Bronchial epithelial cell (primary cell): ENCODE measurements around the gene TENT4B. TPM values are rescaled to one million over a fixed set of nuclear protein-coding genes. Genes with fewer than 3 reads are reported as not detected.

Source experiments
- DNase-seq: peaks from one replicate; pipeline ENCODE4 v3.0.0-alpha.2; 2010; ENCODE audit warnings: low read depth
- FAIRE-seq: peaks from 2 replicates; lab custom pipeline; 2011; peaks lifted over from hg19 to GRCh38; lab: Jason Lieb, UNC
- H3K27me3 ChIP-seq: 2 replicates; pipeline ENCODE4 v1.5.1; 2011; ENCODE audit warnings: low read length; ENCODE audit not compliant: control insufficient read depth, insufficient read depth
- H3K36me3 ChIP-seq: 2 replicates; pipeline ENCODE4 v1.5.1; 2011; ENCODE audit warnings: low read length; ENCODE audit not compliant: control insufficient read depth, insufficient read depth
- H3K4me3 ChIP-seq: 2 replicates; pipeline ENCODE4 v1.5.1; 2011; ENCODE audit warnings: mild to moderate bottlenecking, low read depth, low read length, control low read depth
- CTCF ChIP-seq: IDR thresholded peaks from 2 replicates; pipeline ENCODE4 v1.5.1; 2011; ENCODE audit warnings: mild to moderate bottlenecking, moderate library complexity, low read length, control low read depth, inconsistent platforms; ENCODE audit not compliant: insufficient read depth, severe bottlenecking
- total RNA-seq: library from RNA; depleted of rRNA; stranded (reverse); fragments of >200 nt; gene quantifications from 2 replicates; pipeline ENCODE4 v1.2.1, GENCODE V29; 2014

The TENT4B gene
- total RNA-seq, 1 donor from 2014 or later, result 9.2 TPM

GRCh38 chr16:50270510-50271147 is 117.5 kb downstream of the TENT4B start:
- DNase-seq, result no peak
- Histone ChIP-seq H3K36me3 (peaks cover 4% of the 10 kb centered on the region), H3K27me3 (no peaks in the 10 kb centered on the region), H3K4me3 (no peak overlapping the region)
- no peak for TF ChIP-seq CTCF
- FAIRE-seq, result no peak

- FAIRE-seq (no peak), DNase-seq (no peak)
- H3K27me3 ChIP-seq, result no peaks in the 10 kb centered on the region
- TF ChIP-seq CTCF, result no peak
- no peak overlapping the region for H3K4me3 ChIP-seq
- H3K36me3 ChIP-seq, result peaks cover 4% of the 10 kb centered on the region
Measured at GRCh38 chr16:50271148-50272041, 118.3 kb downstream of the TENT4B start.

GRCh38 chr16:50272111-50272571 is 119.0 kb downstream of the TENT4B start:
- FAIRE-seq (no peak), DNase-seq (no peak)
- H3K4me3 ChIP-seq, result no peak overlapping the region
- TF ChIP-seq CTCF, result no peak
- H3K27me3 ChIP-seq, result no peaks in the 10 kb centered on the region
- peaks cover 4% of the 10 kb centered on the region for H3K36me3 ChIP-seq

- no peak for TF ChIP-seq CTCF
- H3K4me3 ChIP-seq, result no peak overlapping the region
- DNase-seq (no peak), FAIRE-seq (no peak)
- no peaks in the 10 kb centered on the region for H3K27me3 ChIP-seq
- peaks cover 4% of the 10 kb centered on the region for H3K36me3 ChIP-seq
Measured at GRCh38 chr16:50272687-50273381, 119.7 kb downstream of the TENT4B start.

- TF ChIP-seq CTCF, result no peak
- Histone ChIP-seq H3K36me3 (peaks cover 4% of the 10 kb centered on the region), H3K4me3 (no peak overlapping the region), H3K27me3 (no peaks in the 10 kb centered on the region)
- FAIRE-seq (no peak), DNase-seq (no peak)
Measured at GRCh38 chr16:50273382-50273690, 120.2 kb downstream of the TENT4B start.
